Activated CD4-positive, alpha-beta T cell treated with anti-CD3 and anti-CD28 coated beads, Interleukin-2, amount 50 U/mL, for 24 hours (primary cell): Measurements from ENCODE around the gene NEGR1.

ENCODE experiments used
- DNase-seq, 2 donors: peaks; one replicate each; pipeline ENCODE4 v3.0.0-alpha.2; 2020; ENCODE audit warnings: low read depth in 1 of 2, low spot score in 1 of 2

Gene NEGR1

GRCh38 chr1:71413441-71414175 lies 868.7 kb downstream of the NEGR1 start:
- no peak for DNase-seq

- no peak for DNase-seq
These were observed 882.3 kb downstream of the NEGR1 start for GRCh38 chr1:71400050-71400449.

GRCh38 chr1:71399594-71399993 lies 882.7 kb downstream of the NEGR1 start:
- DNase-seq, result no peak

- no peak for DNase-seq
These were observed 889.0 kb downstream of the NEGR1 start for GRCh38 chr1:71393301-71393700.

GRCh38 chr1:71390518-71390917 lies 891.8 kb downstream of the NEGR1 start:
- no peak for DNase-seq

- DNase-seq, result no peak
These were observed 904.5 kb downstream of the NEGR1 start for GRCh38 chr1:71377886-71378285.

- DNase-seq, result no peak
These were observed 909.8 kb downstream of the NEGR1 start for GRCh38 chr1:71372496-71372895.

- no peak for DNase-seq
These were observed 910.8 kb downstream of the NEGR1 start for GRCh38 chr1:71371581-71371980.

- DNase-seq, result no peak
These were observed 918.1 kb downstream of the NEGR1 start for GRCh38 chr1:71364236-71364635.

GRCh38 chr1:71362691-71363090 lies 919.6 kb downstream of the NEGR1 start:
- no peak for DNase-seq

- no peak for DNase-seq
These were observed 920.3 kb downstream of the NEGR1 start for GRCh38 chr1:71362076-71362475.

- no peak for DNase-seq
These were observed 924.6 kb downstream of the NEGR1 start for GRCh38 chr1:71357708-71358107.

GRCh38 chr1:71351438-71351837 lies 930.9 kb downstream of the NEGR1 start:
- no peak for DNase-seq

GRCh38 chr1:71350805-71351204 lies 931.5 kb downstream of the NEGR1 start:
- DNase-seq, result no peak

- no peak for DNase-seq
These were observed 932.0 kb downstream of the NEGR1 start for GRCh38 chr1:71350330-71350729.
